ENCODE measurements around the gene GNA12. TPM values are rescaled to one million over a fixed set of nuclear protein-coding genes. Genes with fewer than 3 reads are reported as not detected.

The GNA12 gene
- total and polyA plus RNA-seq, 9 of the 15 experiments (the other 6 are each of a cell fraction or from before 2014, with no cell fraction given): 0.65 to 32.7 (median 9.6) TPM

DNA sequence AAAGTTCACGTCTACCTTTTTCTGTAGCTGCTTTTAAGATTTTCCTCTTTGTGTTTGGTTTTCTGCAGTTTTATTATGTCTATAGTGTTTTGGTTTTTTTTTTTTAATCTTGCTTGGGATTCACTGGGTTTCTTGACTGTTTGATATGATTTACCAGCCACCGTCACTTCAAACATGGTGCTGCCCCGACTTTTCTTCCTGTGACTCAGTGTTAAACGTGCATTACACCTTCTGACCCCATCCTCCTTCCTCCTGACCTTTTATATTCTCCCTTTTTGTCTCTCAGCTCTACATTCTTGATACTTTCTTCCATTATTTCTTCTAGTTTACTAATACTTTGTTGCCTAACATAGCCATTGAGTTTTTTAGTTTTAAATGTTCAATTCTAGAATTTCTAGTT is 61.5 kb downstream of the GNA12 start:
- H3K9me1 ChIP-seq (ENCODE audit: control insufficient read depth, insufficient read depth, low read length): no peaks in the 10 kb centered on the region
- in situ Hi-C loops (cut with MboI) (no loop called here), intact Hi-C loops (cut with micrococcal nuclease) (no loop called here)
- ChIA-PET CTCF (ENCODE audit: low intra/inter-chr PET ratio) (interaction anchor here (0.6 kb wide), 1 partner anchor 98 kb away, joined by 3 read pairs; no protein-coding TSS in a partner anchor), POLR2A (interaction anchor here (1.1 to 1.4 kb wide), 2 partner anchors 10 to 25 kb away, joined by 3 read pairs; no protein-coding TSS in a partner anchor)
- no peaks in the 10 kb centered on the region for H3K4me1 ChIP-seq (replicated peaks in 1 of 2; ENCODE audit: control insufficient read depth in 2 of 2, insufficient read depth in 2 of 2, low read length in 2 of 2)
- H3K79me2 ChIP-seq (ENCODE audit: control insufficient read depth, insufficient read depth, low read length): no peaks in the 10 kb centered on the region
- FAIRE-seq (no peak), DNase-seq (ENCODE audit: extremely low read depth in 1 of 4, low spot score in 3 of 4) (no peak), ATAC-seq (no peak)
- H3K9me3 ChIP-seq (replicated peaks; ENCODE audit: control insufficient read depth, insufficient read depth, low read depth, low read length): no peaks in the 10 kb centered on the region
- no peak overlapping the region for H3K27ac ChIP-seq (ENCODE audit: extremely low read depth, low read depth, low read length)
- no peaks in the 10 kb centered on the region for H4K20me1 ChIP-seq (replicated peaks; ENCODE audit: control insufficient read depth, insufficient read depth, low read length)
- 47% methylated on average over 4 of the region's 4 CpGs for WGBS (ENCODE audit: insufficient coverage, low coverage, missing lambda C conversion rate)
- H3K4me3 ChIP-seq: no peak overlapping the region
- no peak overlapping the region for H3K4me2 ChIP-seq (ENCODE audit: insufficient read depth, low read length)
- BruUV-seq (replicated peaks): no TSS peak
- TF ChIP-seq SRSF1 (IDR thresholded peaks at IDR 0.05; ENCODE audit: low read depth, low read length): no peak
- TF ChIP-seq IRF2 (CRISPR knock-in tag; IDR thresholded peaks at IDR 0.05): no peak
- TF ChIP-seq, protein P1, sequence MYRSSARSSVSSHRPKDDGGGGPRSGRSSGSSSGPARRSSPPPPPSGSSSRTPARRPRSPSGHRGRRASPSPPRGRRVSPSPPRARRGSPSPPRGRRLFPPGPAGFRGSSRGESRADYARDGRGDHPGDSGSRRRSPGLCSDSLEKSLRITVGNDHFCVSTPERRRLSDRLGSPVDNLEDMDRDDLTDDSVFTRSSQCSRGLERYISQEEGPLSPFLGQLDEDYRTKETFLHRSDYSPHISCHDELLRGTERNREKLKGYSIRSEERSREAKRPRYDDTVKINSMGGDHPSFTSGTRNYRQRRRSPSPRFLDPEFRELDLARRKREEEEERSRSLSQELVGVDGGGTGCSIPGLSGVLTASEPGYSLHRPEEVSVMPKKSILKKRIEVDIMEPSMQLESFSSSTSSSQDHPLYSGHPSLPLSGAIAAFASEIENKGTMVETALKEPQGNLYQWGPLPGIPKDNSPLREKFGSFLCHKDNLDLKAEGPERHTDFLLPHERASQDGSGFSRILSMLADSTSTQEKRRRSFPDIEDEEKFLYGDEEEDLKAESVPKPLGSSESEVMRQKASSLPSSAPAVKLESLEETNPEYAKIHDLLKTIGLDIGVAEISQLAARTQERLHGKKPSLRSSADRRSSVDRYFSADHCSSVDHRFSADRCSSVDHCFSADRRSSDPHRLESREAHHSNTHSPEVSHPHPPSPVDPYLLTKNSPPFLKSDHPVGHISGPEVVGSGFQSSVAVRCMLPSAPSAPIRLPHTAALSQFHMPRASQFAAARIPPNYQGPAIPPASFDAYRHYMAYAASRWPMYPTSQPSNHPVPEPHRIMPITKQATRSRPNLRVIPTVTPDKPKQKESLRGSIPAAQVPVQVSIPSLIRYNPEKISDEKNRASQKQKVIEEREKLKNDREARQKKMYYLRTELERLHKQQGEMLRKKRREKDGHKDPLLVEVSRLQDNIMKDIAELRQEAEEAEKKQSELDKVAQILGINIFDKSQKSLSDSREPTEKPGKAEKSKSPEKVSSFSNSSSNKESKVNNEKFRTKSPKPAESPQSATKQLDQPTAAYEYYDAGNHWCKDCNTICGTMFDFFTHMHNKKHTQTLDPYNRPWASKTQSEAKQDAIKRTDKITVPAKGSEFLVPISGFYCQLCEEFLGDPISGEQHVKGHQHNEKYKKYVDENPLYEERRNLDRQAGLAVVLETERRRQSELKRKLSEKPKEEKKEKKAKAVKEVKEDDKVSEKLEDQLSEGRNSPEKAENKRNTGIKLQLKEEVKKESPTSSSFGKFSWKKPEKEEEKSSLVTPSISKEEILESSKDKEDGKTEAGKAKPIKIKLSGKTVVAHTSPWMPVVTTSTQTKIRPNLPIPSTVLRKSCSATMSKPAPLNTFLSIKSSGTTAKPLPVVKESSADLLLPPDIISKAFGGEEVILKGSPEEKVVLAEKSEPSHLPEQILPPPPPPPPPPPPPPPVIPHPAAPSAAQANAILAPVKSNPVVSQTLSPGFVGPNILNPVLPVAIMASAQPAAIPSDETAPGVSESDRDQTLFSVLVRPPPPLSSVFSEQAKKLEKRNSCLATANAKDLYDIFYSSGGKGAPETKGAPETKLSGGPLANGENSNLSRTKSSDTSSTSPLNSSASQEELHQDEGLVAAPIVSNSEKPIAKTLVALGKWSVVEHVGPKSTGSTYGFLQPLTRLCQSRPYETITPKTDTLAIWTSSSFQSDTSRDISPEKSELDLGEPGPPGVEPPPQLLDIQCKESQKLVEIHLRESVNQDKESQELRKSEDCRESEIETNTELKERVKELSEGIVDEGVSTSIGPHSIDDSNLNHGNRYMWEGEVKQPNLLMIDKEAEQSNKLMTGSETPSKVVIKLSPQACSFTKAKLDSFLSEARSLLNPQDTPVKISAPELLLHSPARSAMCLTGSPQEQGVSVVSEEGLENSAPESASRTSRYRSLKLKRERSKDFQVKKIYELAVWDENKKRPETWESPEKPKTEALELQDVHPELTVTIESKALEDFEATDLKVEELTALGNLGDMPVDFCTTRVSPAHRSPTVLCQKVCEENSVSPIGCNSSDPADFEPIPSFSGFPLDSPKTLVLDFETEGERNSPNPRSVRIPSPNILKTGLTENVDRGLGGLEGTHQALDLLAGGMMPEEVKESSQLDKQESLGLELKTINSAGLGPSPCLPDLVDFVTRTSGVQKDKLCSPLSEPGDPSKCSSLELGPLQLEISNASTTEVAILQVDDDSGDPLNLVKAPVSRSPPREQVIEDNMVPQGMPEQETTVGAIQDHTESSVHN (IDR thresholded peaks at IDR 0.05; ENCODE audit: borderline replicate concordance in 1 of 2, low read depth in 1 of 2): no peak
- TF ChIP-seq ETV5 (CRISPR knock-in tag; IDR thresholded peaks at IDR 0.05; ENCODE audit: low read depth): no peak
- no peak for TF ChIP-seq YBX1 (IDR thresholded peaks at IDR 0.05)
- no peak for TF ChIP-seq PRMT5 (CRISPR knock-in tag; IDR thresholded peaks at IDR 0.05)
- no peak for TF ChIP-seq DDX20 (tag; IDR thresholded peaks at IDR 0.05; ENCODE audit: low read depth)
- H3K36me3 ChIP-seq (ENCODE audit: control insufficient read depth, insufficient read depth, low read length): peaks cover 2% of the 10 kb centered on the region; the same call in 1 of the 3 replicates
- H3K27me3 ChIP-seq (ENCODE audit: control insufficient read depth in 2 of 2, insufficient read depth in 2 of 2, low read length in 2 of 2): no peaks in the 10 kb centered on the region
- H3K9ac ChIP-seq (ENCODE audit: insufficient read depth in 1 of 2, low read depth in 2 of 2, low read length in 2 of 2): no peak overlapping the region
- H2AFZ ChIP-seq (ENCODE audit: low read depth, low read length): no peak overlapping the region

Data from K562 (cell line).